HL-60 (cell line): ENCODE results near the gene RUFY2.

Experiments used
- DNase-seq, 2 experiments: peaks; one replicate each; pipeline ENCODE4 v3.0.0-alpha.2; 2010 to 2020; ENCODE audit warnings: low read depth in 1 of 2, low spot score in 1 of 2
- H3K27ac ChIP-seq: fragments of 250-450 bp; sonication (Bioruptor Pico); replicated peaks from 2 replicates; pipeline ENCODE4 v1.5.1; 2020; ENCODE audit warnings: mild to moderate bottlenecking, moderate library complexity
- H3K27me3 ChIP-seq: fragments of 250-450 bp; sonication (Bioruptor Pico); 2 replicates; pipeline ENCODE4 v1.5.1; 2021; ENCODE audit warnings: mild to moderate bottlenecking, moderate library complexity; ENCODE audit not compliant: insufficient read depth, poor library complexity, severe bottlenecking
- H3K4me3 ChIP-seq: replicated peaks from 2 replicates; pipeline ENCODE4 v1.5.1; 2011; ENCODE audit warnings: mild to moderate bottlenecking, control low read depth, low read length; ENCODE audit not compliant: insufficient read depth
- GABPA ChIP-seq: IDR thresholded peaks from 2 replicates; pipeline ENCODE4 v1.6.1; 2012; ENCODE audit warnings: low read depth
- POLR2AphosphoS5 ChIP-seq: IDR thresholded peaks from 2 replicates; pipeline ENCODE4 v1.6.1; 2012; ENCODE audit warnings: low read depth
- SPI1 ChIP-seq: IDR thresholded peaks from 2 replicates; pipeline ENCODE4 v1.6.1; 2012; ENCODE audit warnings: low read depth, mild to moderate bottlenecking, borderline replicate concordance
- TF ChIP-seq, protein P1 (sequence below): IDR thresholded peaks from 2 replicates; pipeline ENCODE4 v1.6.1; 2012; ENCODE audit warnings: low read depth; ENCODE audit not compliant: insufficient replicate concordance
- TF ChIP-seq, protein P2 (sequence below): IDR thresholded peaks from one replicate; pipeline ENCODE4 v1.5.1; 2011; ENCODE audit warnings: low read length, control low read depth, inconsistent platforms; ENCODE audit not compliant: insufficient read depth

The RUFY2 gene

DNA sequence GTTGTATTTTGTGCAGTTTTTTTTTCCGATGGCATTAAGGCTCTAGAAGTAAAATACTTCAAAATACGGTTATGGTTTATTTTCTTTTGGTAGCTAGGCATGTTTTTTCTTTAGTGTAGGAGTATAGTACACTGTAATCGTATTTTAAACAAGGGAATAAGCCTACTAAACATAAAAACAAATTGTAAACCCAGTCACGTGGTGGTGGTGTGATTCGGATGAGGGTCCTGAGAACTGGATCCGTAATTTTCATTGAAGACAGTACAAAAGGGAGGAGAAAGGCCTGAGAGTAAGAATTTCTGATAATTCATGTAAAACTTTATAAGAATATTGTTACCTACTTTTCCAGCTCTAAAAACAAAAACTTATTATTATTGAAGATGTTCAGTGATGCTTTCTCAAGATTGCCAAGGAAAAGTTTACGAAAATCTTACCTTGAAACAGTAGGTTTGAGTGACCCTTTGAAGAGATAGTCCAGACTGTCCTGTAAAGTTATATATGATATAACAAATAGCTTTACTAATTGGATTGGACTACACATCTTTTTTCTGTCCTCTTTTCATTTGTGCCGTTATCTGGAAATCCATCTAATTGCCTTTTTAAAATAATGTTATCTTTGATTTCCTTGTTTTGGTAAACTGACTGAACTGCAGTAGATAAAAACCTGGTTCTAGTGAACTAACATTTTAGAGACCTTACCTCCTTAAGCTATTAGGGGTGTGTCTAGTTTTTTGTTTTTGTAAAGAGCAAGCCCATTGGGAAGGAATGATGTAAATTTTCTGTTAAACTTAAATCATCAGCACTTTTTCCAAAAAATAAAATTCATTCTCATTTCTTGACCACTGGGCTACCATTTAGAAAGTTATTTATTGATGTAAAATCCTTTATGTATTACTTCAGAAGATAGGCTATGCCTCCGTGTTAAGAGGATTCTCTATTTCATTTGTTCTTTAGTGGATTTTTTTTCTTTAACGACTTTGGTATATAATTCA is 73.3 kb downstream of the RUFY2 start:
- no peaks in the 10 kb centered on the region for H3K27me3 ChIP-seq
- TF ChIP-seq GABPA = no peak
- no peak for TF ChIP-seq SPI1
- TF ChIP-seq, protein P1, sequence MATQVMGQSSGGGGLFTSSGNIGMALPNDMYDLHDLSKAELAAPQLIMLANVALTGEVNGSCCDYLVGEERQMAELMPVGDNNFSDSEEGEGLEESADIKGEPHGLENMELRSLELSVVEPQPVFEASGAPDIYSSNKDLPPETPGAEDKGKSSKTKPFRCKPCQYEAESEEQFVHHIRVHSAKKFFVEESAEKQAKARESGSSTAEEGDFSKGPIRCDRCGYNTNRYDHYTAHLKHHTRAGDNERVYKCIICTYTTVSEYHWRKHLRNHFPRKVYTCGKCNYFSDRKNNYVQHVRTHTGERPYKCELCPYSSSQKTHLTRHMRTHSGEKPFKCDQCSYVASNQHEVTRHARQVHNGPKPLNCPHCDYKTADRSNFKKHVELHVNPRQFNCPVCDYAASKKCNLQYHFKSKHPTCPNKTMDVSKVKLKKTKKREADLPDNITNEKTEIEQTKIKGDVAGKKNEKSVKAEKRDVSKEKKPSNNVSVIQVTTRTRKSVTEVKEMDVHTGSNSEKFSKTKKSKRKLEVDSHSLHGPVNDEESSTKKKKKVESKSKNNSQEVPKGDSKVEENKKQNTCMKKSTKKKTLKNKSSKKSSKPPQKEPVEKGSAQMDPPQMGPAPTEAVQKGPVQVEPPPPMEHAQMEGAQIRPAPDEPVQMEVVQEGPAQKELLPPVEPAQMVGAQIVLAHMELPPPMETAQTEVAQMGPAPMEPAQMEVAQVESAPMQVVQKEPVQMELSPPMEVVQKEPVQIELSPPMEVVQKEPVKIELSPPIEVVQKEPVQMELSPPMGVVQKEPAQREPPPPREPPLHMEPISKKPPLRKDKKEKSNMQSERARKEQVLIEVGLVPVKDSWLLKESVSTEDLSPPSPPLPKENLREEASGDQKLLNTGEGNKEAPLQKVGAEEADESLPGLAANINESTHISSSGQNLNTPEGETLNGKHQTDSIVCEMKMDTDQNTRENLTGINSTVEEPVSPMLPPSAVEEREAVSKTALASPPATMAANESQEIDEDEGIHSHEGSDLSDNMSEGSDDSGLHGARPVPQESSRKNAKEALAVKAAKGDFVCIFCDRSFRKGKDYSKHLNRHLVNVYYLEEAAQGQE = no peak
- TF ChIP-seq, protein P2, sequence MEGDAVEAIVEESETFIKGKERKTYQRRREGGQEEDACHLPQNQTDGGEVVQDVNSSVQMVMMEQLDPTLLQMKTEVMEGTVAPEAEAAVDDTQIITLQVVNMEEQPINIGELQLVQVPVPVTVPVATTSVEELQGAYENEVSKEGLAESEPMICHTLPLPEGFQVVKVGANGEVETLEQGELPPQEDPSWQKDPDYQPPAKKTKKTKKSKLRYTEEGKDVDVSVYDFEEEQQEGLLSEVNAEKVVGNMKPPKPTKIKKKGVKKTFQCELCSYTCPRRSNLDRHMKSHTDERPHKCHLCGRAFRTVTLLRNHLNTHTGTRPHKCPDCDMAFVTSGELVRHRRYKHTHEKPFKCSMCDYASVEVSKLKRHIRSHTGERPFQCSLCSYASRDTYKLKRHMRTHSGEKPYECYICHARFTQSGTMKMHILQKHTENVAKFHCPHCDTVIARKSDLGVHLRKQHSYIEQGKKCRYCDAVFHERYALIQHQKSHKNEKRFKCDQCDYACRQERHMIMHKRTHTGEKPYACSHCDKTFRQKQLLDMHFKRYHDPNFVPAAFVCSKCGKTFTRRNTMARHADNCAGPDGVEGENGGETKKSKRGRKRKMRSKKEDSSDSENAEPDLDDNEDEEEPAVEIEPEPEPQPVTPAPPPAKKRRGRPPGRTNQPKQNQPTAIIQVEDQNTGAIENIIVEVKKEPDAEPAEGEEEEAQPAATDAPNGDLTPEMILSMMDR = no peak
- no peak for TF ChIP-seq POLR2AphosphoS5
- peak overlapping the region; percentile 99 for H3K27ac ChIP-seq
- peak overlapping the region; percentile 78 for H3K4me3 ChIP-seq
- DNase-seq = no peak

DNA sequence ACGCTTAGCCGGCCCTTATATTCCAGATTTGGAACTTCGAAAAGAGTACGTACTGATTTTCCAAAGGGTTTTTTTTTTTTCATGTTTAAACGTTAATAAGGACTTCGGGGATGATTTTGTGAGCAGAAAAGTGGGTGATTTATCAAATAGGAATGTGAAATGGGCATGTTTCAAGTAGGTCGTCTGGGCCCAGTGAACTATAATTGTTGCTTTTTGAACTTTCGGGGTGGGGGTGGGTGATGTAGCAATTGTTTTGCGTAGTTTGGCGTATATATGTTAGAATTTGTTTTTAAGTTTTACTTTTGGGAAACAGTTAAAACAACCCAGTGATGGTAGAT is 74.0 kb downstream of the RUFY2 start:
- no peaks in the 10 kb centered on the region for H3K27me3 ChIP-seq
- H3K4me3 ChIP-seq = peak overlapping the region; percentile 78
- TF ChIP-seq, protein P1 = no peak
- no peak for TF ChIP-seq GABPA
- TF ChIP-seq, protein P2 = no peak
- no peak for TF ChIP-seq SPI1
- no peak for TF ChIP-seq POLR2AphosphoS5
- H3K27ac ChIP-seq = peak overlapping the region; percentile 99
- DNase-seq = no peak

DNA sequence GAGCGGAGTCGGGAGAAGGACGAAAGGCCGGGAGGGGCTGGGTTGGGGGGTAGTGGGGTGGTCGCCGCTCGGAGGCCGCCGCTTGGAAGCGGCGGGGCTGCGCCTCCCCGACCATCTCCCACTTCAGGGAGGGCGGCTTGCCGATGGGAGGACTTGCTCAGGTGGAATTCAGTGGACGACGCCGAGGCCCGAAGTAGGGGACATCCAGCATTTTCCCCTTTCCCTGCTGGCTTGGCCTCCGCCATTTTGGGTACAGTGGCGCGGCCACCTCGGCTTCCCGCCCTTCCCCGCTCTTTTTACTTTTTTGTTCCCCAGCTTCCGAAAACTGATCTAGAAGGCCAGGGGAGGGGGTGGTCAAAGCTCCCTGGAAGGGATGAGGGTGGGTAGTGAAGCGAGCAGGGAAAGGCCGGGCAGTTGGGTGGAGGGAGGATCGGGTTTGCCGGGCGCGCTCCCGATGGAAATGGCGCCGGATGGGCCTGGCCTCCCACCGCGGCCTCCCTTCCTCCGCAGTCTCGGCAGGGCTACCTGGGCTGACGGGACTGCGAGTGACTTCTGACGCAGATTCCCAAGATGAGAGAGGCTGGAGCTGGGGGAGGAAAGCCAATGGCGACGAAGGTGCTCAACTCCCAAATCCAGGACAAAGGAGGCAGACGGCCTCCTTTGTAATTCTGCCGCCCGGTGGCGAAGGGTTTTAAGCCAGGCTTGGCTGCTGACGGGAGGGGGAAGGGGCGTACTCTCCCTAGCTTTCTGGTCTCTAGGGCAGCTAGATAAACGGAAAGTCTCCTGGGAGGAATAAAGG is 74.6 kb downstream of the RUFY2 start, which contains the start of gene PBLD:
PBLD (minus strand) TSS at position 670 of the 799 bp plus-strand sequence. CDS start 26,084 bp downstream, outside the sequence.
- peak within 1 kb of the TSS; percentile 99 for H3K27ac ChIP-seq
- no peaks in the 10 kb centered on the region for H3K27me3 ChIP-seq
- peak within 1 kb of the TSS; percentile 78 for H3K4me3 ChIP-seq
- TF ChIP-seq SPI1 = no peak
- TF ChIP-seq GABPA = no peak
- peak; percentile 89; the same call in 1 of the 2 replicates for TF ChIP-seq POLR2AphosphoS5
- TF ChIP-seq, protein P2 = peak; percentile 36
- TF ChIP-seq, protein P1 = peak; percentile 41
- DNase-seq = peak in 1 of 2 experiments; percentile 68
